HepG2 (cell line): ENCODE data around the gene ELMO2. TPM values are rescaled to one million over a fixed set of nuclear protein-coding genes. Genes with fewer than 3 reads are reported as not detected.

Source experiments
- ATAC-seq: fragments of 200-7000 bp; cut with Tn5 transposase; 3 replicates; pipeline ENCODE4 v1.9.1; 2020; ENCODE audit warnings: mild to moderate bottlenecking, moderate library complexity
- BruUV-seq: library from RNA; stranded (reverse); fragments of 400-500 nt; replicated peaks from 2 replicates; lab custom pipeline; 2021; lab: Mats Ljungman, UMichigan
- CTCF ChIA-PET: fragments of 300-600 bp; formaldehyde crosslinking; extraction: SDS; loops from one replicate; lab custom pipeline; 2021; ENCODE audit warnings: low total read pairs, inconsistent platforms, low intra/inter-chr PET ratio; lab: Yijun Ruan, JAX
- POLR2A ChIA-PET: fragments of 350-600 bp; sonication (Branson Sonifier 250); formaldehyde crosslinking; loops from one replicate; lab custom pipeline; 2020; ENCODE audit warnings: antibody characterized with exemption, inconsistent platforms; lab: Yijun Ruan, JAX
- DNase-seq: peaks from one replicate; pipeline ENCODE4 v3.0.0-alpha.2; 2015; ENCODE audit warnings: low spot score
- FAIRE-seq: peaks from 3 replicates; lab custom pipeline; 2011; peaks lifted over from hg19 to GRCh38; lab: Jason Lieb, UNC
- H2AFZ ChIP-seq: one replicate; pipeline ENCODE4 v1.6.1; 2011; ENCODE audit warnings: low read length, inconsistent platforms
- H3K27ac ChIP-seq: fragments of 300-600 bp; 3 replicates; pipeline ENCODE4 v1.8.0; 2011; ENCODE audit warnings: mixed run types, mild to moderate bottlenecking, mixed read lengths, low read length, inconsistent platforms; ENCODE audit not compliant: insufficient read depth; ENCODE audit errors: extremely low read length
- H3K27me3 ChIP-seq, 2 experiments: fragments of 200-600 bp in 1 of 2; 2 replicates in 1 of 2; 3 replicates in 1 of 2; pipeline versions ENCODE4 v1.6.0 to v1.8.0; 2011; ENCODE audit warnings: low read length in 2 of 2, mild to moderate bottlenecking in 2 of 2, moderate library complexity in 2 of 2, inconsistent platforms in 1 of 2; ENCODE audit not compliant: insufficient read depth in 2 of 2, control insufficient read depth in 1 of 2
- H3K36me3 ChIP-seq, 2 experiments: fragments of 200-600 bp in 1 of 2; replicated peaks in 1 of 2; 2 replicates in 1 of 2; 3 replicates in 1 of 2; pipeline versions ENCODE4 v1.5.1 to v1.8.0; 2011; ENCODE audit warnings: low read length in 2 of 2, inconsistent platforms in 1 of 2; ENCODE audit not compliant: insufficient read depth in 2 of 2, control insufficient read depth in 1 of 2
- H3K4me1 ChIP-seq: 2 replicates; pipeline ENCODE4 v1.5.1; 2012; ENCODE audit warnings: low read length, inconsistent platforms; ENCODE audit not compliant: insufficient read depth
- H3K4me2 ChIP-seq: 2 replicates; pipeline ENCODE4 v1.6.0; 2011; ENCODE audit warnings: low read depth, low read length, inconsistent platforms
- H3K4me3 ChIP-seq, 3 experiments: fragments of 200-600 bp in 1 of 3; sonication (generic), shearing (Covaris generic) in 1 of 3; replicated peaks in 1 of 3; 2 replicates each; pipeline ENCODE4 v1.5.1; 2011 to 2016; ENCODE audit warnings: low read length in 3 of 3, inconsistent platforms in 2 of 3, low read depth in 2 of 3, mild to moderate bottlenecking in 2 of 3, control low read depth in 1 of 3, mixed read lengths in 1 of 3; ENCODE audit not compliant: insufficient read depth in 1 of 3
- H3K79me2 ChIP-seq: one replicate; pipeline ENCODE4 v1.6.1; 2011; ENCODE audit warnings: low read length, inconsistent platforms; ENCODE audit not compliant: insufficient read depth
- H3K9ac ChIP-seq: 2 replicates; pipeline ENCODE4 v1.6.0; 2011; ENCODE audit warnings: mild to moderate bottlenecking, low read depth, low read length, inconsistent platforms; ENCODE audit not compliant: insufficient read depth
- H3K9me3 ChIP-seq: 2 replicates; pipeline ENCODE4 v1.5.1; 2012; ENCODE audit warnings: mild to moderate bottlenecking, low read length
- H4K20me1 ChIP-seq: 2 replicates; pipeline ENCODE4 v1.6.0; 2011; ENCODE audit warnings: inconsistent platforms, mild to moderate bottlenecking, low read length, moderate library complexity; ENCODE audit not compliant: insufficient read depth
- CCAR2 ChIP-seq: fragments of 200-400 bp; formaldehyde crosslinking; optimal IDR thresholded peaks from 2 replicates; pipeline ENCODE3; 2018; ENCODE audit warnings: low read depth, mild to moderate bottlenecking, low read length, moderate library complexity
- E2F5 ChIP-seq: sonication (generic); formaldehyde crosslinking; conservative IDR thresholded peaks from 2 replicates; pipeline ENCODE4 v1.4.0; 2020; ENCODE audit warnings: missing genetic modification reagents
- ERF ChIP-seq: IDR thresholded peaks from 2 replicates; pipeline ENCODE4 v1.6.1; 2018; ENCODE audit warnings: missing biosample characterization, missing genetic modification reagents
- GATAD2A ChIP-seq: IDR thresholded peaks from 2 replicates; pipeline ENCODE4 v1.6.1; 2016
- MATR3 ChIP-seq: sonication (generic); formaldehyde crosslinking; IDR thresholded peaks from 2 replicates; pipeline ENCODE4 v1.4.0; 2020; ENCODE audit warnings: missing genetic modification reagents
- MXD3 ChIP-seq: IDR thresholded peaks from 2 replicates; pipeline ENCODE4 v1.6.1; 2016; ENCODE audit warnings: mild to moderate bottlenecking, missing biosample characterization, missing genetic modification reagents
- MZF1 ChIP-seq: sonication (generic); formaldehyde crosslinking; IDR thresholded peaks from 2 replicates; pipeline ENCODE4 v1.8.1; 2023; ENCODE audit warnings: mild to moderate bottlenecking, missing genetic modification reagents, borderline replicate concordance
- NR2F2 ChIP-seq: IDR thresholded peaks from 2 replicates; pipeline ENCODE4 v1.6.1; 2012; ENCODE audit warnings: low read depth, inconsistent platforms, borderline replicate concordance
- RARG ChIP-seq: sonication (generic); formaldehyde crosslinking; IDR thresholded peaks from 2 replicates; pipeline ENCODE4 v1.4.0; 2020; ENCODE audit warnings: low read depth, mild to moderate bottlenecking, missing genetic modification reagents
- RBM22 ChIP-seq: fragments of 200-400 bp; formaldehyde crosslinking; optimal IDR thresholded peaks from 2 replicates; pipeline ENCODE3; 2017; ENCODE audit warnings: mild to moderate bottlenecking, low read length, moderate library complexity
- SMARCC2 ChIP-seq: fragments of 450-650 bp; IDR thresholded peaks from 2 replicates; pipeline ENCODE4 v1.6.1; 2017; ENCODE audit warnings: antibody characterized with exemption, mild to moderate bottlenecking
- SOX13 ChIP-seq, 3 experiments: fragments of 450-650 bp in 1 of 3; sonication (generic) in 1 of 3; formaldehyde crosslinking in 1 of 3; IDR thresholded peaks in 2 of 3; conservative IDR thresholded peaks in 1 of 3; 2 replicates each; pipeline versions ENCODE4 v1.5.0 to v1.6.1; 2016 to 2020; ENCODE audit warnings: antibody characterized with exemption in 1 of 3, mild to moderate bottlenecking in 1 of 3, missing compliant biosample characterization in 1 of 3, missing genetic modification reagents in 1 of 3, moderate library complexity in 1 of 3
- TCF12 ChIP-seq, 2 experiments: fragments of 450-650 bp in 1 of 2; sonication (generic) in 1 of 2; formaldehyde crosslinking in 1 of 2; IDR thresholded peaks; 2 replicates each; pipeline versions ENCODE4 v1.6.1 to v1.8.0; 2017 to 2022; ENCODE audit warnings: antibody characterized with exemption in 1 of 2, mild to moderate bottlenecking in 1 of 2, missing genetic modification reagents in 1 of 2, moderate library complexity in 1 of 2
- ZNF773 ChIP-seq: sonication (generic); formaldehyde crosslinking; IDR thresholded peaks from 2 replicates; pipeline ENCODE4 v1.4.0; 2020; ENCODE audit warnings: missing genetic modification reagents, borderline replicate concordance
- ZNF790 ChIP-seq: sonication (generic); formaldehyde crosslinking; IDR thresholded peaks from 2 replicates; pipeline ENCODE4 v1.8.0; 2022; ENCODE audit warnings: missing genetic modification reagents, mild to moderate bottlenecking, borderline replicate concordance
- WGBS: methylation state at CpG from one replicate; pipeline ENCODE4 v1.1.6; 2017; ENCODE audit warnings: low lambda C conversion rate; 5-methylcytosine and 5-hydroxymethylcytosine counted together
- in situ Hi-C: cut with HindIII; loops from 2 replicates; pipeline ENCODE4 v1.10.0; 2017; ENCODE audit warnings: low pct_unique_long_range_greater_than_20kb; ENCODE audit not compliant: extremely low pct_ligation_motif_present
- intact Hi-C: fragments of 100-400 bp; cut with micrococcal nuclease; formaldehyde crosslinking; loops from one replicate; pipeline ENCODE4 v1.10.0; 2022; ENCODE audit not compliant: unreplicated experiment
- polyA plus RNA-seq, 8 experiments: library from polyadenylated mRNA; depleted of rRNA in 3 of 8; stranded (reverse) in 7 of 8; unstranded in 1 of 8; fragments of >200 nt; fragmentation: Illumina TruSeq in 4 of 8; extraction: Trizol in 4 of 8; gene quantifications; 2 replicates each; pipeline versions ENCODE4 v1.2.1 to v1.2.3, GENCODE V29; 2011 to 2016; ENCODE audit warnings: low read depth in 4 of 8, missing spikeins in 1 of 8, mixed read lengths in 1 of 8; ENCODE audit not compliant: insufficient read depth in 1 of 8
- total RNA-seq, 5 experiments: library from RNA; depleted of rRNA; stranded (reverse); fragments of >200 nt; fragmentation: Illumina TruSeq; extraction: Trizol; gene quantifications; 2 replicates each; pipeline ENCODE4 v1.2.3, GENCODE V29; 2016; ENCODE audit warnings: low read depth in 1 of 5

Gene ELMO2
- total and polyA plus RNA-seq, 2 of the 13 experiments (the other 11 are each of a cell fraction or from before 2014, with no cell fraction given), result 30.6 to 35.7 TPM

- ATAC-seq (no peak), FAIRE-seq (no peak), DNase-seq (no peak)
- intact Hi-C loops, result no loop called here
- H3K36me3 ChIP-seq, result no peaks in the 10 kb centered on the region
- in situ Hi-C loops, result no loop called here
- no peaks in the 10 kb centered on the region for H3K9me3 ChIP-seq
- peaks cover 0 to 36% of the 10 kb centered on the region in 2 experiments; a peak in 3 of 5 replicates for H3K27me3 ChIP-seq
- H4K20me1 ChIP-seq, result no peaks in the 10 kb centered on the region
- H3K79me2 ChIP-seq, result no peaks in the 10 kb centered on the region
- CTCF ChIA-PET, result no interaction called here
- H3K9ac ChIP-seq, result no peak overlapping the region
- H3K27ac ChIP-seq, result no peak overlapping the region
- H3K4me2 ChIP-seq, result no peak overlapping the region
- POLR2A ChIA-PET, result no interaction called here
- no peak for TF ChIP-seq TCF12 (IDR thresholded peaks at IDR 0.05)
- TF ChIP-seq TCF12 (CRISPR knock-in tag; IDR thresholded peaks at IDR 0.05), result no peak
- TF ChIP-seq GATAD2A (CRISPR knock-in tag), result no peak
- TF ChIP-seq CCAR2, result no peak
- TF ChIP-seq SMARCC2, result no peak
- TF ChIP-seq MZF1, result no peak
- TF ChIP-seq E2F5 (CRISPR knock-in tag), result no peak
- no peak for TF ChIP-seq ZNF773
- no peak for TF ChIP-seq MATR3 (CRISPR knock-in tag)
- no peak for TF ChIP-seq NR2F2
- TF ChIP-seq, all 625 proteins: peak for 0
- 0% methylated on average over 1 of the region's 1 CpG for WGBS
- H3K4me1 ChIP-seq, result no peaks in the 10 kb centered on the region
- no peak overlapping the region for H3K4me3 ChIP-seq
- BruUV-seq, result no TSS peak
- H2AFZ ChIP-seq, result no peak overlapping the region
These were observed 13.5 kb upstream of the ELMO2 start for GRCh38 chr20:46419882-46420281.

GRCh38 chr20:46416839-46417238, 10.4 kb upstream of the ELMO2 start:
- DNase-seq (no peak), ATAC-seq (no peak), FAIRE-seq (no peak)
- 8% methylated on average over 2 of the region's 2 CpGs for WGBS
- Histone ChIP-seq H4K20me1 (no peaks in the 10 kb centered on the region), H3K4me2 (no peak overlapping the region), H3K27ac (no peak overlapping the region), H3K9ac (no peak overlapping the region), H3K9me3 (no peaks in the 10 kb centered on the region), H2AFZ (no peak overlapping the region), H3K4me3 (no peak overlapping the region), H3K4me1 (peaks cover 4% of the 10 kb centered on the region), H3K27me3 (peaks cover 2 to 33% of the 10 kb centered on the region in 2 experiments; a peak in 3 of 5 replicates), H3K79me2 (no peaks in the 10 kb centered on the region), H3K36me3 (no peaks in the 10 kb centered on the region)
- CTCF ChIA-PET, result no interaction called here
- intact Hi-C loops, result no loop called here
- in situ Hi-C loops, result no loop called here
- BruUV-seq, result no TSS peak
- POLR2A ChIA-PET, result no interaction called here
- no peak for TF ChIP-seq ERF (CRISPR knock-in tag)
- TF ChIP-seq MXD3 (CRISPR knock-in tag), result no peak
- no peak for TF ChIP-seq SOX13 (IDR thresholded peaks at IDR 0.05)
- no peak for TF ChIP-seq SOX13 (CRISPR knock-in tag; conservative IDR thresholded peaks at IDR 0.05 in 1 of 2, IDR thresholded peaks at IDR 0.05 in 1 of 2)
- no peak for TF ChIP-seq ZNF790
- TF ChIP-seq RBM22, result no peak
- no peak for TF ChIP-seq RARG (CRISPR knock-in tag)
